ENCODE data around the gene CCDC197.

CCDC197 gene

DNA sequence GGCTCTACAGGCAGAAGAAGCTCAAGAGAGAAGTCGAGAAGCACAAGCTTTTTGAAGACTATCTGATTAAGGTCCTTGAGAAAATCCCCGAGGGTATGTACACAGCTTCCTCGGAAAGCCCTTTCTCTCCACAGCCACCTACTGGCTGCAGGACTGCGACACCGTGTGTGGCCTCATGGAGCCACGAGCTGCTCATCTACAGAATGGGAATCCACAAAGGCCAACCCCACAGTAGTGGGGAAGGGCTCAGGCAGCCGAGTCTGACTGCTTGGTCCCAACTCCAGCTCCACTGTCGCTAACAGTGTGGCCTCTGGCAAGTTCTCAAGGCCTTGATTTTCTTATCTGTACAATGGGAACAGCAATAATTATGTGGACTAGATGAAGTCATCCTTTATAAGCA lies 2.5 kb downstream of the CCDC197 start:
- DNase-seq (ENCODE audit: low spot score), result no peak

DNA sequence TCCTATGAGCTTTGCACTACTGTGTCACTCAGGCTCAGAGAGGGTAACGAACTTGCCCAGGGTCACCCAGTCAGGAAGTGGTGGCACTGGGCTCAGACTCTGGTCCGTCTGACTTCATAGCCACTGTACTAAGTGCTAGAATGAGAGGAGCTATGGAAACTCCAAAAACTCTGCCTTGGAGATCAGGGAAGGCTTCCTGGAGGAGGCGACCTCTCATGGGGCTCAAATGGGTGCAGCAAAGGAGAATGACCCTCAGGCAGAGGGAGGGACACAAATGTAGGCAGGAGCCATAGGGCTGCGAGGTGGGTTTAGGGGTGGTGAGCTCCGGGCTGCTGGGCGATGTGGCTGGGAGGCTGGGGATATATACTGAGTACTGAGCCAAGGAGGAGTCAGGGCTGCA lies 3.2 kb downstream of the CCDC197 start:
- DNase-seq (ENCODE audit: low spot score), result no peak

DNA sequence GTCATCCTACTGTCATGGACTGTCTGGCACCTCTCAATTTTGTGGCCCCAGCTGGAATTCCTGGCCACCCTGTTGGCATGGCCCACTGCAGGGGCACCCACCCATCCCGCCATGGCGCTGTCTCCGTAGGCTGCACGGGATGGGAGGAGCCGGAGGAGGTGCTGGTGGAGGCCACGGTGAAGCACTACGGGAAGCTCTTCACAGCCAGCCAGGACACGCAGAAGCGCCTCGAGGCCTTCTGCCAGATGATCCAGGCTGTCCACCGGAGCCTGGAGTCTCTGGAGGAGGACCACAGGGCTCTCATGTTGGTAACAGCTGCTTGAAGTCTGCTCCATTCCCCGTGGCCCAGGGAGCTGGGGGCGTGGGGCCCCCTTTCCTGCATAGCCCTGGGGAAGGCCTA lies 3.9 kb downstream of the CCDC197 start:
- DNase-seq (ENCODE audit: low spot score), result no peak

DNA sequence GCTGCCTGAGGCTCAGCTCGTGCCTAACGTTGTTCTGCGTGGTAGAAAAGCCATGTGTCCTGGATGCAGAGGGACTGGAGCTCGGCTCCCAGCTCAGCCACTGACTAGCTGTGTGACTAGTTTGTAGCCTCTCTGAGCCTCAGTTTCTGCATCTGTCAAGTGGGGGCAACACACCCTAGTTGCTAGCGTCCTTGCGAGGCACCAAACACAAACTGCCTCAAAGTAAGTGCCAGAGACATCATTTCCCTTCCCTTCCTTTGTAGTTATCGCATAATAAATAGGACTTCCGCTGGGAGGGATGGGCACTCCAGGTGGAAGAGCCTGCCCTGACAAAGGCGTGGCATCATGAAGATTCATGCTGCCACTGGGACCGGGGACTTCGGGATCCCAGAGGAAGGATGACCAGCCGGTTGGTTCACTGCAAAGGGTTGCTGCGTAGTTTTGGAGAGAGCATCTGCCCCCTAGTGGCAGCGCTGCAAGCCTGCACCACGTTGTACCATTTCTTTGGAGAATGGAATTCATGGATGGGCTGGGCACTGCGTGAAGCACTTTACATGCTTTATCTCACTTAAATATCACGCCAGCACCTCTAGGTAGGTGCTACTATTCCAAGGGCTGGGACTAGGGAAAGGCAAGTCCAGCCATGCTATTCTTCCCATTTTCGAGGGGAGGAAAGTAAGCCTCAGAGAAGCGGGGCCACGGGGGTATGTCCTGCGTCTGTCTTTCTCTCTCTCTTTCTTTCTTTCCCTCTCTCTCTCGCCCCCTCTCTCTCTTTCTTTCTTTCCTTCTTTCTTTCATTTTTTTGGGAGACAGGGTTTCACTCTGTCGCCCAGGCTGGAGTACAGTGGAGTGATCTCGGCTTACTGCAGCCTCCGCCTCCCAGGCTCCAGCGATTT lies 4.6 kb downstream of the CCDC197 start:
- peak; percentile 72 for DNase-seq (ENCODE audit: low spot score)

DNA sequence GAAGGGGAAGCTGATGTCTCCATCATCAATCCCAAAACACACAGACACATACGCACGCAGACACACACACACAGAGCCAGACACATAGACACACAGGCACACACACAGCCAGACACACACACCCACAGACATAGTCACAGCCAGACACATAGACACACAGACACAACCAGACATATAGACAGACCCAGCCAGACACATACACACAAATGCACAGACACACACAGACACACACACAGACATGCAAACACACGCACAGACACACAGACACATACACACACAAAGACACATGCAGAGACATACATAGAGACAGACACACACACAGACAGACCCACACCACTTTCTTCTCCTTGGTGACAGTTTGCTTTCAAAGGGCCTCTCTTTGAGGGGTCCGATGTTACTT lies 6.3 kb downstream of the CCDC197 start:
- DNase-seq (ENCODE audit: low spot score), result no peak

DNA sequence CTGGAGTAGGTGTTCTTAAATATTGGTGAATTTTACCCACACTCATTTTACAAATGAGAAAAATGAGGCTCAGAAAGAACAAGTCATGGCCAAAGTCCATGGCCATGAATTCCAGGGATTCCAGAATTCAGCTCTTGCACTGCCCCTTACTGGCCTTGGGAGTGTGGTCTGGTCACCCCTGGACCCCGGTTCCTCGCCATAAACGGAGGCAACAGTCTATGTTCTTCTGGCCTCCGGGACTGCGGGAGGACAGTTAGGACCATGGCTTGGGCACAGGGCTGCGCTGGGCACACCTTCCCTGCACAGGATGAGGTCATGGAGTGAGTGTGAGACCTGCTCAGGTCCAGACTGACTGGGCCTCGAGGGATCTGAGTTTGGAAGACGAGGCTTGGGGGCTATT lies 6.9 kb downstream of the CCDC197 start:
- no peak for DNase-seq (ENCODE audit: low spot score)

DNA sequence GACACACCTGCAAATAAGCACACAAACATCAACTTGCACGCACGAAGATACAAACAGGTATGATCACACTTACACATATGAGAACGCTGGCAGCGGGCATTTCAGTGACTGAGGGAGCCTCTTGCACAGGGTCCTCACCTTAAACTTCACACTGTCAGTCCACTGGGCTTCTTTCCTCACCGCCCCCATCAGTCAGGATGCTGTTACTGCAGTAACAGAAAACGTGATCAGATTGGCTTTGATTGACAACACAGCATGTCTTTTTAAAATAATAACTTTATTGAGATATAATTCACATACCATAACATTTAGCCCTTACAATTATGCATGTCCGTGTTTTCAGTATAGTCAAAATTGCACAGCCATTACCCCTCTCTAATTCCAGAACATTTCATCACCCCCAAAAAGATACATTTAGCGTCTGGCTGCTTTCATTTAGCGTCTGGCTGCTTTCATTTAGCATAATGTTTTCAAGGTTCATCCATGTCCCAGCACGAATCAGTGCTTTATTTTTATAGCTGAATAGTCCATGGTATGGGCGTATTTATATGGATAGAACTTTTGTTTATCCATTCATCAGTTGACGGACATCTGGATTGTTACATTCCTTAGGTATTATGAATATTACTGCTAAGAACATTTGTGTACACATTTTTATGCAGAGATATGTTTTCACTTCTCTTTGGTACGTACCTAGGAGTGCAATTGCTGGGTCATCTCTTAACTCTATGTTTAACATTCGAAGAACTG lies 8.4 kb downstream of the CCDC197 start:
- DNase-seq (ENCODE audit: low spot score), result peak; percentile 25

DNA sequence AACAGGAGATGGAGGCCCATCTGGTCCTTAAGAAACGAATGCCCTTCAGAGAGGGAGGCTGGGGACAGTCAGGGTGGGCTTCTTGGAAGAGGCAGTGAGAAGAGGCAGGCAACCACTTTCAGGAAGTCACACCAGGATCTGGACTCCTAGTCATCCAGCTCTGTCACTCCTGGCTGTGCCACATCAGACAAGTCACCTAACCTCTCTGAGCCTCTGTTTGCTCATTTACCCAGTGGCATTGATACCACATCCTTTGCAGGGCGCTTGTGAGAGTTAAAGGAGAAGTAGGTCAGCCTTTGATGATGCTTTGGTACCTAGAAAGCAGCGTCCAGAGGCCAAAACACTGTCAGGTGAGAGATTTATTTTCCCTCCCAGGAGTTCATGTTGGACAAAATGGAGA lies 11.1 kb downstream of the CCDC197 start:
- peak; percentile 53 for DNase-seq (ENCODE audit: low spot score)

DNA sequence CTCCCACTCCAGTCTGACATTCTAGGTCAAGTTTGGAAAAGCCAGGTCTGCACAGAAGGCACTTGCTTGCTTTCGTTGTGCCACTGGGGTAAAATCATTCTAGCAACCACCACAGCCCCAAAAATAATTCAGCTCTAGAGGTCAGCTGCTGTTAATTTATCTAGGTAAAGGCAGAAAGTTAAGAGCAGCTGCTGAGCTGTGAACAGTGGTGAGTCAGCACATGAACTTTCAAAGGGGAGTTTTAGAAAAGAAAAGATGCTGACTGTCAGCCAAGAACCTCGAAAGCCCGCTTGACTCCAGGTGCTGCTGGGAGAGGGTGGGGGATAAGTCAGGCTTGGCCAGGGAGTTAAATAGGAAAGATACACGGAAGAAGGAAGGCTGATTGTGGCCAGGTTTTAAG lies 12.7 kb downstream of the CCDC197 start:
- no peak for DNase-seq (ENCODE audit: low spot score)

DNA sequence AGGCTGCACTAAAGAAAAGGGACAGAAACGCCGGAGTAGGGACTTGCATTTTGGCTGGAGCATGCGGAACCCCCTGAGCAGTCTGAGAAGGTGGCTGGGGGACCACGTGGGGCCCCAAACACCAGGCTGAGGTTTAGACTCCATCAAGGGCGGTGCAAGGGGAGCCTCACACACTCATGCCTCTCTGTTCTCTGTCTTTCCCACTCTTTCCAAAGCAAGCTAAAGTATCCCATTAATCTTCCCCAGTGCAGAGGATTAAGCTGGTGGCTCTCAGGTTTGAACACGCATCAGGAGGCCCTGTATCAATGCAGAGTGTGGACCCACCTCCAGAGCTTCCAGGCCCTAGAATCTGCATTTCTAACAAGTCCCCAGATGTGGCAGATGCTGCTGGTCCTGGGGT lies 13.5 kb downstream of the CCDC197 start:
- DNase-seq (ENCODE audit: low spot score), result no peak

DNA sequence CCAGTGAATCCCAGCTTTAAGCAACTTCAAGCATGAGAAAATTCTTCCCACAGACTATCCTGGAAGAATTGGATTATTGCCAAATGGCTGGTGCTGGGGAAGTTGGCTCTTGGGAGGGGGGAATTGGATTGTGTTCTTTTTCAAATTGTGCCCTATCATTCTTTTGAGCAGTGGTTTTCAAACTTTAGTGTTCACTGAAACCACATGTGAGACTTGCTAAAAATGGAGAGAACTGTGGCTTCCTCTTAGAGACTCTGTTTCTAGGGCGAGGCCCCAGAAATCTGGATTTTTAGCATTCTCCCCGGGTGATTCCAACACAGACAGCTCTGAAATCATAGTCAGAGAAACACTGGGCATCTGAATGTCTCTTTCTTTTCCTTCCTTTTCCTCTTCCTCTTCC lies 14.7 kb downstream of the CCDC197 start:
- peak; percentile 22 for DNase-seq (ENCODE audit: low spot score)

DNA sequence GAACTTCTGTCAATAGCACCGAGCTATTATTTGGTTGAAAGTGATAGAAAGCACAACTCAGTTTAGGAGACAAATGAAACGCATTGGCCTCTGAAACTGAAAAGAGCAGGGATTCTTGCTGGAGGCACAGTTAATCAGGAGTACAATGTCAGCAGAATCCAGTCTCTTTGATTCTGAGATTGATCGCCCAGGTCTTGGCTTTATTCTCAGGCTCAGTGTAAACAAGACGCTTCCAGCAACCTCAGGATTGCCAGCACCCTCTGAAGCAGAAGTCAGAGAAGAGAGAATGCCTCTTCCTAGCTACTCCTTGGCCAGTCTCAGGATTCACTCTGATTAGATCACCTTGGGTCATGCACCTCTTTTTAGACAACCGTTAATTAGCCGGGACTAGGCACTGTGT lies 17.3 kb downstream of the CCDC197 start:
- DNase-seq (ENCODE audit: low spot score), result no peak

DNA sequence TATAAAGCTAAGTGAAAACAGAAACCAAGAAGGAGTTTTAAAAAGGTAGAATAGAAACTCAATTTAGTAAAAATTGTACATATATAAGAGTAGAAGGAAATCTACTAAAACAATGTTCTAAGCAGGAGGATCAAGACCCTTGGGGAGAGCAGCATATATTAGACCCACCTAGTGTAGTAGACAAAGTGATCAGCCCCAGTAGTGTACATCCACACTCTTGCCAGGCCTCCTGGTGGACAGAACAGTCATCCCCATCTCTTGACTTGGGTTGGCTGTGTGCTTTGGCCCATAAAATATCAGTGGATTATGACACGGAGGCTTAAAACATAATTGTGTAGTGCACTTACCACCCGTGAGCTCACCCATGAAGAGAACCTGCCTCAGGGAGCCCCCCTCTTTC lies 18.1 kb downstream of the CCDC197 start:
- DNase-seq (ENCODE audit: low spot score), result no peak

DNA sequence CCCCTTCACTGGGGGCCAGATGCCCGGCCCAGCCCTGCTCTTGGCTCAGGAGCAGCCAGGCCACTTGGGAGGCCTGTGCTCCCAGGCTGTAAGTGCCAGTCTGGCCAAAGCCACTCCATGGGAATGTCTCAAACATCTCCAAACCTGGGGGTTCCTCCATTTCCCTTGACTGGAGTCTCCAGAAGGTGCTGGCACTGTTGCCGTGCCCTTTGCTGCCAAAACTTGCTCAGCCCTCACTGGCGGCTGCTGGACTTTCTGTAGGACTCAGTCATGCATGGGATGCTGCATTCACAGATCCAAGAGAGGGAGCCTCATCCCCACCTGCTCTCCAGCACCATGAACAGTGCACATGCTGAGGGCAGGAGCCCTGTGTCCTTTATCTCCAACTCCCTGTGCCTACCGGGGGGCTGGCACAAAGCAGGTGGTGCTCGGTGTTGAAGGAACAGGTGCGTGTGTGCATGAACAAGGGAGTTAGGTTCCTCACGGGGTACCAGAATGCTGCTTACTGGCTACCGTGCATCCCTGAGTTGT lies 19.4 kb downstream of the CCDC197 start:
- DNase-seq (ENCODE audit: low spot score), result no peak

DNA sequence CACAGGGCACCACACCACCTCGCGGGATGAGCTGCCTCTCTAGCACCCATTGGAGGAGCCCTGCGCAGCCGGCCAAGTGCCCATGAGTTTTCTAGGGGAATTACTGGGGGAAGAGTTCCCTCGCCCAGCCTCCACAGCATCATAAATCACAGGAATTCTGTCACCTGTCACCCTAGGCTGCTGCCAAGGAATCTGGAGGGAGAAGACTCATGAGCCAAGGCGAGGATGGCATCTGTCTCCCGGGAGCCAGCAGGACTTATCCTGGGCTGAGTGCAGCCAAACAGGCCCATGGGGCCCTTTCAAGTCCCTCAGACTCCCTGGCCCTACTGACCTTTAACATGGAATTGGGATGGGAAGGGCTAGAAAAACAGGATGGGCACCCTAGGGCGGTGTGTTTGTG lies 21.2 kb downstream of the CCDC197 start:
- no peak for DNase-seq (ENCODE audit: low spot score)

DNA sequence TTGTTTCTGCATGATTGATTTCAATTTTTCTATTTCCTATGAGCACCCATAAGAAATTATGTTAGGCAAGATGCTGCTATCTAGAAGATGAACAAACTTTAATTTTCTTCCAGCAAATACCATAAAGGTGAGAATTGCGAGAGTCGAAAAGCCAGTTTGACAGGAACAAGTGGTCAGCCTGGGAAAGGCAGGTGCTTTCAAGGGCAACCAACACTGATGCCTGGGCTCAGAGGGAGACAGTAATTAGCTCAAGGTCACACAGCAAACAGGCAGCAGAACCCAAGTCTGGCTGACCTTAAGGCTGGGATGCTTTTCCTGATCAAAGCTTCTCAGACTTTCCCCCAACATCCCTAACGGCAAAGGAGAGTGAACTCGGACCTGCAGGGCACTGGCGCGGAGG lies 22.2 kb downstream of the CCDC197 start:
- DNase-seq (ENCODE audit: low spot score), result no peak

DNA sequence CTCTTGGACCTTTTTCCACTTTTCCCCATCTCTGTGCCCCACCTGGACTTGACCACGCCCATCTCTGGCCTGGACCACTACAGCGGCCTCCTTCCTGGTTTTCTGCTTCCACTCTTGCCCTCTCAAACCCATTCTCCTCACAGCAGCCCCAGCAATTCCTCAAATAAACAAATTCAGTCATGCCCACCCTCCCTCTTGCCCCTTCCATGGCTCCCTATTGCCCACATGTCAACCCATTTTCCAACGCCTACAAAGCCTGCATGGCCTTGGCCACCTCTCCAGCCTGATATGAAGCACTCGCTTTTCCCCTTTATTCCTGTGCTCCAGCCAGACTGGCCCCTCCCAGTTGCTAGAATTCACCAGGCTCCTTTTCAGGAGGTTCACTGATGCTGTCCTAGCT lies 23.2 kb downstream of the CCDC197 start:
- DNase-seq (ENCODE audit: low spot score), result no peak

DNA sequence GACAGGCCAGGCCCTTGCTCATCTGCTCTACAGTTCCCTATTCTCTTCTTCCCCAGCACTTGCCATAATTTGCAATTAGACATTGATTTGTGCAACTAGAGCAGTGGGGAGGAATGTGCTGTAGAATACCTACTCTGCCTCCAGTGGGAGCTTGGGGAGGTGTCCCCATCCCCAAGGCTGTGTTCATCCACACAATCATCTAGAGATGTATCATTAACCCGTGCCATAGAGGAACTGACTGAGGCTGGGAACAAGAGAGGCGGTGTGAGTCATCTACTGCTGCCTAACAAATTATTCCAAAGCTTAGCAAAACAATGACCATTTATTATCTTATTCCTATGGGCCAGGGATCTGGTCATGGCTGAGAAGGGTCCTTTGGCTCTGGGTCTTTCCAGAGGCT lies 23.9 kb downstream of the CCDC197 start:
- DNase-seq (ENCODE audit: low spot score), result no peak

DNA sequence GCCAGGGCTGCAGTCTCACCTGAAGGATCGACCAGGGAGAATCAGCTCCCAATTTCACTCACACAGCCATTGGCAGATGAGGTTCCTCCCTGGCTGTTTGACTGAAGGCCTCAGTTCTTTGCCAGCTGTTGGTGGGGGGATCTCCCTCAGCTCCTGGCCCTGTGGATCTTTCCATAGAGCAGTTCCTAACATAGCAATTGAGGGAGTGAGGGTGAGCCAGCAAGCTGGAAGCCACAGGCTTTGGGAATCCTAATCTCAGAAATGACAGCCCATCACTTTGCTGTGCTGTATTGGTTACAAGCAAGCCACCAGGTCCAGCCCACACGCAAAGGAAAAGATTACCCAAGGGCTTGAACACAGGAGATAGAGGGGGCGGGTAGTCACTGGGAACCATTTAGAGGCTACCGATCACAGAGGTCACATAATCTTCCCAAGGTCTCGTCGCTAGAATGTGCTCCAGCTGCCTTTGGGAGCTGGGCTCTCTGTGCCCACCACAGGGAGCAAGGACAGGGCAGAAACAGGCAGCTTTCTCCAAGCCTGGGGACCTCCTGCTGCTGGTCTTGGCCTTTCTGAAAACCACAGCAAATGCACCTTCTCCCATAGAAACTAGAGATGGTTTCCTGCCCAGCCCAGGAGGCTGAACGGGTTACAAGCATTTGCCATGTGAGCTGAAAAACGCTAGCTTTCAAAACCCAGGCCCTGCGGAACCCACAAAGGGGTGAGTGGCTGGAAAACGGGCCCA lies 24.5 kb downstream of the CCDC197 start:
- peak; percentile 51 for DNase-seq (ENCODE audit: low spot score)

DNA sequence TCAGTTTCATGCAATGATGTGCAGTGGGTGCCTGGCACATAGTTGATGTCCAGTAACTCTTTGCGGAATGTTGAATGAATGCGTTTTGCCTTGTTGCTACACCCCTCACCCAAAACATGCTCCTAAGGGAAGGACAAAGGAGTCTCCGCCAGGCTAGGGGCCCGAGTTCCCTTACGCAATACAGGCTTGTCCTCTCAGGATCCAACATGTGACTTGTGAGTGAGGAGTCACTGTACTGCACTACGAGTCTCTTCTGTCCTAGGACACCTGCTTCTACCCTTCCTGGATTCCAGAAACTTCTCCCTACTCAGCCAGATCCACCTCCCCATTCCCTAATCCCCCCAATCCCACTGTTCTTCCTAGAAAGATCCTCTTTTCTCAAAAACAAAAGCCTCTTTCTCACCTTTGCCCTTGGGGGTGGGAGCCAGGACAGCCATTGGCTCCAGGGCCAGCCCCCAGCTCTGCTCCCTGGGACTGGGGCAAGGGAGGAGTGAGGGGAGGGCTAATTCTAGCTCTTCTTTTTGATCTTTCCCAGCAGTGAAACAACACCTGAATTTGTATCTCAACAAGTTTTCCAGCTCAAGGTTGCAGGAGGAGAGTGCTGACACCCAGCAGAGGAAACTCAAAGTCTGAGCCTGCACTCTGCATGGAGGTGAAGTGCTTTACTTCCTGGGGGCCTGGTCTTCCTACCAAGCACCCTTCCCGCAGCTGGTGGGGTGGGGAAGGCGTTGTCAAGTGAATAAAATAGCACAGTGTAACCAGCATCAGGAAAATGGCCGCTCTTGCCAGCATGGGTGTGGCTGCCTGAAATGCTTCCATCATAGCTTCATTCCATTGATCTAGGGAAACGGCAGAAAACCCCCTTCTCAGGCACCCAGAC lies 25.7 kb downstream of the CCDC197 start:
- no peak for DNase-seq (ENCODE audit: low spot score)

DNA sequence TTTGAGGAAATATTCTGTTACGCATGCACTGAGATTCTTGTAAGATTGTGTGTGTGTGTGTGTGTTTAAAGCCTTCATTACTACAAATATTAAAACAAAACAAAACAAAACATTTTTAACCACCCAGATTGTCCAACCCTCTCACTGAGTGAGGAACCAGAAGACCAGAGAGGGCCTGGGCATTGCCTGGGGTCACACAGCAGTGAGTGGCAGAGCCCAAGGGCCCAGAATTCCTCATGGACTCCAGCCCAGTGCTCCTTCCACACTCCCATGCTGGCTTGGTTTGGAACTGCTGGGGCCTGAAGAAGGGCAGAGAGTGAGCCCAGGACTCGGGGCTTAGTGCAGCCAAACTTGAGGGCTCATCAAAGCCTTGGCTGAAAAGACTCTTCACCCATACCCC lies 27.4 kb downstream of the CCDC197 start:
- DNase-seq (ENCODE audit: low spot score), result no peak

DNA sequence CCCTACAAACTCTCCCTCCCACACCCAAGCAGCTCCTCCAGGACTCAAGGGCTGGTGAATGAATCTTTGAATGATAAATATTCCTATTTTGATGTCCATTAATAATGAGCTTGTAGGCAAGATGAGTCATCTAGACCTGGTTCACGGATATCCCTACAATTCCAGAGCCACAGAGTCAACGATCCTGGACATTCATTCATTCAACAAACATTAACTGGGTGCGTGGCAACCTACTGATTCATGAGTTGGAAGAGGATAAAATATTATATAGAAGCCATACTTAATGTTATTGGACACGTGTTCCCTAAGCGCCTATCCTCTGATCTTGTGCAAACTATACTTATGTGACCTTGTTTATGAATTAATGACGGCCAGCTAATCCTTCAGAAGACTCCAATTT lies 28.6 kb downstream of the CCDC197 start:
- no peak for DNase-seq (ENCODE audit: low spot score)
